Measurements from ENCODE around the gene APOBEC3H. TPM values are rescaled to one million over a fixed set of nuclear protein-coding genes. Genes with fewer than 3 reads are reported as not detected.

APOBEC3H gene
- total RNA-seq, 1 experiment from 2014 or later: 1.8 TPM

- Histone ChIP-seq H2AFZ (ENCODE audit: low read depth, low read length, poor library complexity, severe bottlenecking) (no peak overlapping the region), H3K36me3 (ENCODE audit: control insufficient read depth in 1 of 2, insufficient read depth in 2 of 2, low read length in 2 of 2) (no peaks in the 10 kb centered on the region), H3K27ac (ENCODE audit: low read depth, low read length) (no peak overlapping the region), H3K9me3 (ENCODE audit: control insufficient read depth in 1 of 2, insufficient read depth in 1 of 2, low read depth in 1 of 2, low read length in 2 of 2) (no peaks in the 10 kb centered on the region), H3K4me1 (ENCODE audit: control insufficient read depth in 1 of 2, insufficient read depth in 2 of 2, low read length in 2 of 2) (peaks cover 12 to 40% of the 10 kb centered on the region in 2 experiments), H3K9ac (ENCODE audit: low read length) (no peak overlapping the region), H3K9me2 (ENCODE audit: insufficient read depth) (no peaks in the 10 kb centered on the region), H3K4me2 (ENCODE audit: low read length) (no peak overlapping the region), H3K27me3 (ENCODE audit: insufficient read depth, low read length) (no peaks in the 10 kb centered on the region), H4K20me1 (ENCODE audit: insufficient read depth) (no peaks in the 10 kb centered on the region), H3K79me2 (ENCODE audit: insufficient read depth, low read length) (no peaks in the 10 kb centered on the region), H3K4me3 (replicated peaks in 1 of 2; ENCODE audit: low read depth in 1 of 2, low read length in 2 of 2) (no peak overlapping the region)
- ChIA-PET CTCF (no interaction called here), POLR2A (interaction anchor here (2.2 kb wide), 1 partner anchor 171 kb away, joined by 8 read pairs; the partner anchor contains the start of gene RPL3), RAD21 (ENCODE audit: low non-redundant PET in 1 of 2, low total read pairs in 2 of 2, uncharacterized antibody in 2 of 2, unreplicated experiment in 2 of 2) (interaction anchor here in 1 of 2 experiments (0.6 kb wide), 1 partner anchor 92 kb away, joined by 3 read pairs; no protein-coding TSS in a partner anchor)
- BruUV-seq (replicated peaks): TSS peak; percentile 6
- DNase-seq (ENCODE audit: low read depth, low spot score) (no peak), ATAC-seq (no peak)
- no peak for TF ChIP-seq FOSL1 (IDR thresholded peaks at IDR 0.05; ENCODE audit: low read depth)
- TF ChIP-seq MAX (IDR thresholded peaks at IDR 0.05): no peak
- TF ChIP-seq EZH2 (IDR thresholded peaks at IDR 0.05): no peak
- TF ChIP-seq EGR1 (IDR thresholded peaks at IDR 0.05; ENCODE audit: low read depth): no peak
- TF ChIP-seq, protein P1, sequence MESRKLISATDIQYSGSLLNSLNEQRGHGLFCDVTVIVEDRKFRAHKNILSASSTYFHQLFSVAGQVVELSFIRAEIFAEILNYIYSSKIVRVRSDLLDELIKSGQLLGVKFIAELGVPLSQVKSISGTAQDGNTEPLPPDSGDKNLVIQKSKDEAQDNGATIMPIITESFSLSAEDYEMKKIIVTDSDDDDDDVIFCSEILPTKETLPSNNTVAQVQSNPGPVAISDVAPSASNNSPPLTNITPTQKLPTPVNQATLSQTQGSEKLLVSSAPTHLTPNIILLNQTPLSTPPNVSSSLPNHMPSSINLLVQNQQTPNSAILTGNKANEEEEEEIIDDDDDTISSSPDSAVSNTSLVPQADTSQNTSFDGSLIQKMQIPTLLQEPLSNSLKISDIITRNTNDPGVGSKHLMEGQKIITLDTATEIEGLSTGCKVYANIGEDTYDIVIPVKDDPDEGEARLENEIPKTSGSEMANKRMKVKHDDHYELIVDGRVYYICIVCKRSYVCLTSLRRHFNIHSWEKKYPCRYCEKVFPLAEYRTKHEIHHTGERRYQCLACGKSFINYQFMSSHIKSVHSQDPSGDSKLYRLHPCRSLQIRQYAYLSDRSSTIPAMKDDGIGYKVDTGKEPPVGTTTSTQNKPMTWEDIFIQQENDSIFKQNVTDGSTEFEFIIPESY (IDR thresholded peaks at IDR 0.05; ENCODE audit: extremely low read depth, insufficient replicate concordance, low read length): no peak
- TF ChIP-seq YY1 (IDR thresholded peaks at IDR 0.05; ENCODE audit: extremely low read depth, insufficient replicate concordance, low read depth, low read length): no peak
- intact Hi-C loops (cut with micrococcal nuclease): no loop called here
These were observed 51.9 kb downstream of the APOBEC3H start for GRCh38 chr22:39148727-39149535.

All from HCT116 (cell line).